Psoas muscle (tissue), 8 donors: Measurements from ENCODE around the gene FCN1. TPM values are rescaled to one million over a fixed set of nuclear protein-coding genes. Genes with fewer than 3 reads are reported as not detected.

Experiments used
- ATAC-seq, 4 donors: fragments of 200-7000 bp; cut with Tn5 transposase; one replicate each; pipeline ENCODE4 v1.9.1; 2020; ENCODE audit warnings: moderate library complexity in 3 of 4, mild to moderate bottlenecking in 2 of 4
- DNase-seq, 2 donors: peaks; one replicate each; pipeline ENCODE4 v3.0.0-alpha.2; 2020
- H3K27ac ChIP-seq: fragments of 200-600 bp; one replicate; pipeline ENCODE4 v1.8.0; 2022
- H3K27me3 ChIP-seq, 3 donors: fragments of 200-600 bp in 1 of 3; one replicate each; pipeline versions ENCODE4 v1.6.1 to v1.8.0; 2013 to 2022; ENCODE audit warnings: low read length in 2 of 3, mild to moderate bottlenecking in 2 of 3, moderate library complexity in 1 of 3; ENCODE audit not compliant: insufficient read depth in 3 of 3
- H3K36me3 ChIP-seq, 2 donors: fragments of 200-600 bp in 1 of 2; one replicate each; pipeline versions ENCODE4 v1.6.1 to v1.8.0; 2013 to 2022; ENCODE audit warnings: low read depth in 1 of 2, mild to moderate bottlenecking in 1 of 2, moderate library complexity in 1 of 2; ENCODE audit not compliant: insufficient read depth in 1 of 2
- H3K4me1 ChIP-seq: fragments of 200-600 bp; one replicate; pipeline ENCODE4 v1.8.0; 2022
- H3K4me3 ChIP-seq: fragments of 200-600 bp; one replicate; pipeline ENCODE4 v1.8.0; 2022; ENCODE audit warnings: mild to moderate bottlenecking
- H3K9me3 ChIP-seq: fragments of 200-600 bp; one replicate; pipeline ENCODE4 v1.8.0; 2022
- WGBS, 3 donors: extraction: QIAGEN DNeasy Blood & Tissue Kit; methylation state at CpG; one replicate each; pipeline versions ENCODE4 v1.1.6 to v1.1.7; 2013; 5-methylcytosine and 5-hydroxymethylcytosine counted together
- intact Hi-C, 2 donors: fragments of 100-400 bp; cut with DNase I; formaldehyde crosslinking; loops; one replicate each; pipeline versions ENCODE4 v1.11.0 to v1.14.2; 2022
- polyA plus RNA-seq, 3 donors: library from polyadenylated mRNA; stranded (reverse); fragments of 200-250 nt; gene quantifications; one replicate each; pipeline ENCODE4 v1.2.3, GENCODE V29; 2013
- total RNA-seq, 4 donors: library from RNA; stranded (reverse); fragmentation: NEBNext Ultra II Directional in 2 of 4; extraction: Animal tissue kit (Norgen Biotek cat#: 25700) in 2 of 4; gene quantifications; one replicate each; pipeline versions ENCODE4 v1.2.1 to v1.2.4, GENCODE V29; 2021 to 2023
- TF ChIP-seq, protein P1 (sequence below): fragments of 200-600 bp; IDR thresholded peaks from one replicate; pipeline ENCODE4 v1.8.0; 2022; ENCODE audit warnings: antibody characterized with exemption
- donor health status: healthy with polysubstance abuse.
- donor health status: DM: no; HTN: no; CAD: no; lungs with moderate emphysema.
- donor health status: Bipolar disorder and iron deficiency.
- donor health status: healthy.
- donor health status: DM: yes; HTN: yes; CAD: no.
- donor health status: DM: no; HTN: no; CAD: no.
- donor health status: DM: no; HTN: no; CAD: no.
- donor health status: DM: yes; HTN: yes; CAD: no.

FCN1 gene
- total and polyA plus RNA-seq, 7 donors, result 0.51 to 3.9 (median 0.82) TPM

DNA sequence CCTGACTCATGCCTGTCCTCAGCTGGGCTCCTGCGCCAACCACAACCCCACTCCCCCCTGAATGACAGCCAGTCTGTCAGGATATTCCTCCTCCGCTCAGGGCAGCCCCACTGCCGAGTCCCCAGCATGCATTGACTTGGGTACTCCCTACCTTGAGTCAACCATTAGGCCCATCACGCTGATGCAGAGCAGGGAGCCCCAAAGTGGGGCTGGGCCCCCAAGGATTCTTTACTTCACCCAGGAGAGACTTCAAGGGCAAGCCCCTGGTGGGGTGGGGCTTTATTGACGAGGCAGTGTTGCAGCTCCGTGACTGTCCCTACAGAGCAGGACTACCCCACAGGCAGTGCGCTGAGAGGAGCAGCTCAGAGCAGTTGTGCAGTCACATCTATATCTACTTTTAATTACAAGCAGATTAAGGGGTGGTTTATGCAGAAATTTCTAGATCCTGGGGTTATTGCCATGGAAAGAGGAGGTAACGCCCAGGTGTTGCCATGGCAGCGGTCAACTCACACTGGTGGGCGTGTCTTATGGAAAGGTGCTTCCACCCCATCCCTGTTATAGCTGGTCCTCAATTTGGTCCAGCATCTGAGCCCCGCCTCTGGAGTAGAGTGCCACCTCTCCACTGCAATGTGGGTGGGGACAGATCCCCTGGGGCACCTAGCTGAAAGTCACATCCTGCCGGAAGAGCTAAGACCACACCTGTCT, 32.1 kb upstream of the FCN1 start:
- intact Hi-C loops, result no loop called here
- Histone ChIP-seq H3K36me3 (no peaks in the 10 kb centered on the region), H3K4me3 (no peak overlapping the region), H3K27ac (no peak overlapping the region), H3K4me1 (no peaks in the 10 kb centered on the region), H3K9me3 (no peaks in the 10 kb centered on the region), H3K27me3 (peaks cover 0 to 30% (median 4%) of the 10 kb centered on the region in 3 donors)
- ATAC-seq, result no peak
- TF ChIP-seq, protein P1, sequence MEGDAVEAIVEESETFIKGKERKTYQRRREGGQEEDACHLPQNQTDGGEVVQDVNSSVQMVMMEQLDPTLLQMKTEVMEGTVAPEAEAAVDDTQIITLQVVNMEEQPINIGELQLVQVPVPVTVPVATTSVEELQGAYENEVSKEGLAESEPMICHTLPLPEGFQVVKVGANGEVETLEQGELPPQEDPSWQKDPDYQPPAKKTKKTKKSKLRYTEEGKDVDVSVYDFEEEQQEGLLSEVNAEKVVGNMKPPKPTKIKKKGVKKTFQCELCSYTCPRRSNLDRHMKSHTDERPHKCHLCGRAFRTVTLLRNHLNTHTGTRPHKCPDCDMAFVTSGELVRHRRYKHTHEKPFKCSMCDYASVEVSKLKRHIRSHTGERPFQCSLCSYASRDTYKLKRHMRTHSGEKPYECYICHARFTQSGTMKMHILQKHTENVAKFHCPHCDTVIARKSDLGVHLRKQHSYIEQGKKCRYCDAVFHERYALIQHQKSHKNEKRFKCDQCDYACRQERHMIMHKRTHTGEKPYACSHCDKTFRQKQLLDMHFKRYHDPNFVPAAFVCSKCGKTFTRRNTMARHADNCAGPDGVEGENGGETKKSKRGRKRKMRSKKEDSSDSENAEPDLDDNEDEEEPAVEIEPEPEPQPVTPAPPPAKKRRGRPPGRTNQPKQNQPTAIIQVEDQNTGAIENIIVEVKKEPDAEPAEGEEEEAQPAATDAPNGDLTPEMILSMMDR, result no peak
- peak in 1 of 2 donors; percentile 23 for DNase-seq
- WGBS, 3 donors, result 86 to 89% (median 88%) methylated on average over 11 to 12 of the region's 12 CpGs

GRCh38 chr9:134948149-134948548, 30.4 kb upstream of the FCN1 start:
- 88 to 93% (median 88%) methylated on average over 11 of the region's 11 CpGs for WGBS, 3 donors
- Histone ChIP-seq H3K27me3 (peaks cover 0 to 41% (median 4%) of the 10 kb centered on the region in 3 donors), H3K27ac (no peak overlapping the region), H3K36me3 (no peaks in the 10 kb centered on the region), H3K4me1 (no peaks in the 10 kb centered on the region), H3K9me3 (no peaks in the 10 kb centered on the region), H3K4me3 (no peak overlapping the region)
- ATAC-seq (no peak), DNase-seq (peak in 1 of 2 donors; percentile 42)
- TF ChIP-seq, protein P1, result no peak
- intact Hi-C loops, result no loop called here

- H3K9me3 ChIP-seq, result no peaks in the 10 kb centered on the region
- H3K36me3 ChIP-seq, result no peaks in the 10 kb centered on the region
- no peaks in the 10 kb centered on the region for H3K4me1 ChIP-seq
- peak in 1 of 2 donors; percentile 36 for DNase-seq
- peaks cover 0 to 46% (median 4%) of the 10 kb centered on the region in 3 donors for H3K27me3 ChIP-seq
- intact Hi-C loops, result no loop called here
- no peak overlapping the region for H3K27ac ChIP-seq
- TF ChIP-seq, protein P1, result no peak
- WGBS, 3 donors, result 24 to 30% (median 26%) methylated on average over 26 of the region's 26 CpGs
- H3K4me3 ChIP-seq, result no peak overlapping the region
- no peak for ATAC-seq
These were observed 29.7 kb upstream of the FCN1 start for GRCh38 chr9:134947265-134947955.

- Histone ChIP-seq H3K36me3 (no peaks in the 10 kb centered on the region), H3K4me3 (no peak overlapping the region), H3K4me1 (no peaks in the 10 kb centered on the region), H3K27ac (no peak overlapping the region), H3K9me3 (no peaks in the 10 kb centered on the region), H3K27me3 (peaks cover 0 to 42% (median 7%) of the 10 kb centered on the region in 3 donors)
- no peak for ATAC-seq
- DNase-seq, result no peak
- TF ChIP-seq, protein P1, result no peak
- intact Hi-C loops, result no loop called here
These were observed 29.0 kb upstream of the FCN1 start for GRCh38 chr9:134946663-134947062.
